ENCODE data around the gene C18orf63.
"Not testable (repeated sequence)": the region's sequence is repeated elsewhere in the genome, so short reads cannot be mapped to it uniquely, and the experiment has no call there.

DNA sequence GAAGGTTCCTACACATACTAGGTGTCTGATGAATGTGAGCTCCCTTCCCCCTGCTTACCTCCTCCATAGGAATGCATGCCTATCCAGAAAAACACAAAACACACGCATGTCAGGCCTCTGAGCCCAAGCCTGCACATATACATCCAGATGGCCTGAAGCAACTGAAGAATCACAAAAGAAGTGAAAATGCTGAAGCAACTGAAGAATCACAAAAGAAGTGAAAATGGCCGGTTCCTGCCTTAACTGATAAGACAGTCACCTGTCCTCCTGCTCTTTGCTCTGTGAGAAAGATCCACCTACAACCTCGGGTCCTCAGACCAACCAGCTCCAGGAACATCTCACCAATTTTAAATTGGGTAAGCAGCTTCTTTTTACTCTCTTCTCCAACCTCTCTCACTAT is 22.7 kb upstream of the C18orf63 start:
- TF ChIP-seq, protein P1, sequence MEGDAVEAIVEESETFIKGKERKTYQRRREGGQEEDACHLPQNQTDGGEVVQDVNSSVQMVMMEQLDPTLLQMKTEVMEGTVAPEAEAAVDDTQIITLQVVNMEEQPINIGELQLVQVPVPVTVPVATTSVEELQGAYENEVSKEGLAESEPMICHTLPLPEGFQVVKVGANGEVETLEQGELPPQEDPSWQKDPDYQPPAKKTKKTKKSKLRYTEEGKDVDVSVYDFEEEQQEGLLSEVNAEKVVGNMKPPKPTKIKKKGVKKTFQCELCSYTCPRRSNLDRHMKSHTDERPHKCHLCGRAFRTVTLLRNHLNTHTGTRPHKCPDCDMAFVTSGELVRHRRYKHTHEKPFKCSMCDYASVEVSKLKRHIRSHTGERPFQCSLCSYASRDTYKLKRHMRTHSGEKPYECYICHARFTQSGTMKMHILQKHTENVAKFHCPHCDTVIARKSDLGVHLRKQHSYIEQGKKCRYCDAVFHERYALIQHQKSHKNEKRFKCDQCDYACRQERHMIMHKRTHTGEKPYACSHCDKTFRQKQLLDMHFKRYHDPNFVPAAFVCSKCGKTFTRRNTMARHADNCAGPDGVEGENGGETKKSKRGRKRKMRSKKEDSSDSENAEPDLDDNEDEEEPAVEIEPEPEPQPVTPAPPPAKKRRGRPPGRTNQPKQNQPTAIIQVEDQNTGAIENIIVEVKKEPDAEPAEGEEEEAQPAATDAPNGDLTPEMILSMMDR (IDR thresholded peaks at IDR 0.05): not testable (repeated sequence)
- TF ChIP-seq, protein P2, sequence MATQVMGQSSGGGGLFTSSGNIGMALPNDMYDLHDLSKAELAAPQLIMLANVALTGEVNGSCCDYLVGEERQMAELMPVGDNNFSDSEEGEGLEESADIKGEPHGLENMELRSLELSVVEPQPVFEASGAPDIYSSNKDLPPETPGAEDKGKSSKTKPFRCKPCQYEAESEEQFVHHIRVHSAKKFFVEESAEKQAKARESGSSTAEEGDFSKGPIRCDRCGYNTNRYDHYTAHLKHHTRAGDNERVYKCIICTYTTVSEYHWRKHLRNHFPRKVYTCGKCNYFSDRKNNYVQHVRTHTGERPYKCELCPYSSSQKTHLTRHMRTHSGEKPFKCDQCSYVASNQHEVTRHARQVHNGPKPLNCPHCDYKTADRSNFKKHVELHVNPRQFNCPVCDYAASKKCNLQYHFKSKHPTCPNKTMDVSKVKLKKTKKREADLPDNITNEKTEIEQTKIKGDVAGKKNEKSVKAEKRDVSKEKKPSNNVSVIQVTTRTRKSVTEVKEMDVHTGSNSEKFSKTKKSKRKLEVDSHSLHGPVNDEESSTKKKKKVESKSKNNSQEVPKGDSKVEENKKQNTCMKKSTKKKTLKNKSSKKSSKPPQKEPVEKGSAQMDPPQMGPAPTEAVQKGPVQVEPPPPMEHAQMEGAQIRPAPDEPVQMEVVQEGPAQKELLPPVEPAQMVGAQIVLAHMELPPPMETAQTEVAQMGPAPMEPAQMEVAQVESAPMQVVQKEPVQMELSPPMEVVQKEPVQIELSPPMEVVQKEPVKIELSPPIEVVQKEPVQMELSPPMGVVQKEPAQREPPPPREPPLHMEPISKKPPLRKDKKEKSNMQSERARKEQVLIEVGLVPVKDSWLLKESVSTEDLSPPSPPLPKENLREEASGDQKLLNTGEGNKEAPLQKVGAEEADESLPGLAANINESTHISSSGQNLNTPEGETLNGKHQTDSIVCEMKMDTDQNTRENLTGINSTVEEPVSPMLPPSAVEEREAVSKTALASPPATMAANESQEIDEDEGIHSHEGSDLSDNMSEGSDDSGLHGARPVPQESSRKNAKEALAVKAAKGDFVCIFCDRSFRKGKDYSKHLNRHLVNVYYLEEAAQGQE (IDR thresholded peaks at IDR 0.05; ENCODE audit: insufficient read depth in 1 of 2, low read depth in 2 of 2, low read length in 1 of 2): not testable (repeated sequence)
- TF ChIP-seq POLR2AphosphoS5 (IDR thresholded peaks at IDR 0.05; ENCODE audit: low read depth, low read length); SIN3A (IDR thresholded peaks at IDR 0.05; ENCODE audit: borderline replicate concordance, insufficient read depth, low read depth, low read length); TCF7L2 (IDR thresholded peaks at IDR 0.05; ENCODE audit: low read depth, low read length): not testable (repeated sequence)

All from Panc1 (cell line).